ENCODE measurements around the gene NR2E3. TPM values are rescaled to one million over a fixed set of nuclear protein-coding genes. Genes with fewer than 3 reads are reported as not detected.

NR2E3 gene
- total and polyA plus RNA-seq, 2 of the 13 experiments (the other 11 are each of a cell fraction or from before 2014, with no cell fraction given): not detected

GRCh38 chr15:71761649-71762048 is 48.7 kb upstream of the NR2E3 start (continued):
- TF ChIP-seq RERE (CRISPR knock-in tag; IDR thresholded peaks at IDR 0.05; ENCODE audit: low read depth) (no peak), JUN (CRISPR knock-in tag; IDR thresholded peaks at IDR 0.05) (peak; percentile 70), SAP130 (CRISPR knock-in tag; IDR thresholded peaks at IDR 0.05; ENCODE audit: low read depth) (0 out of 2 replicates have a peak, but pooled peaks have one; percentile 9)
- TF ChIP-seq, protein P1, sequence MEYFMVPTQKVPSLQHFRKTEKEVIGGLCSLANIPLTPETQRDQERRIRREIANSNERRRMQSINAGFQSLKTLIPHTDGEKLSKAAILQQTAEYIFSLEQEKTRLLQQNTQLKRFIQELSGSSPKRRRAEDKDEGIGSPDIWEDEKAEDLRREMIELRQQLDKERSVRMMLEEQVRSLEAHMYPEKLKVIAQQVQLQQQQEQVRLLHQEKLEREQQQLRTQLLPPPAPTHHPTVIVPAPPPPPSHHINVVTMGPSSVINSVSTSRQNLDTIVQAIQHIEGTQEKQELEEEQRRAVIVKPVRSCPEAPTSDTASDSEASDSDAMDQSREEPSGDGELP (IDR thresholded peaks at IDR 0.05; ENCODE audit: borderline replicate concordance, low read depth): peak; percentile 88

DNA sequence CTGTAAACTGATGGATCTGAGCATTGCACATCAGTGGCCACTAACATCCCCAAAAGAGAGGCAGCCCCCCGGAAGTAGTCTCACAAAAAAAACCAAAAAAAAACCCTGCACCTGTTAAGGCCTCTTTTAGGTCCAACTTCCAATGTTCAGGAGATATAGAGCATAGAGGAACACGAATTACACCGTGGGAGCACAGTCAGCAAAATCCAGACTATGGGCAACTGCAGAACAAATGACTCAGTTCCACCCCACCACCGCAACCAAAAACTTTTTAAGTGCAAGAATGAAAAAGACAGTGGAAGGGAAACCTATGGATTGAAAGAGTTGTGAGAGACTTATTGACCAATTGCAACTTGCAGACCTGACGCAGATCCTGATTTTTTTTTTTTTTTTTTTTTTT is 42.2 kb upstream of the NR2E3 start:
- H3K4me2 ChIP-seq (ENCODE audit: low read depth, low read length): no peak overlapping the region
- 64% methylated on average over 5 of the region's 5 CpGs for WGBS (ENCODE audit: low lambda C conversion rate)
- no peaks in the 10 kb centered on the region for H3K79me2 ChIP-seq (ENCODE audit: insufficient read depth, low read length)
- no peak overlapping the region for H3K4me3 ChIP-seq (replicated peaks in 1 of 3; ENCODE audit: insufficient read depth in 1 of 3, low read depth in 2 of 3, low read length in 3 of 3)
- TF ChIP-seq MAFK (conservative IDR thresholded peaks at IDR 0.05 in 1 of 2, IDR thresholded peaks at IDR 0.05 in 1 of 2; ENCODE audit: low read length in 2 of 2) (peak; percentile 58 to 71), MAFF (IDR thresholded peaks at IDR 0.05; ENCODE audit: low read depth, low read length) (peak; percentile 52), ZNF124 (CRISPR knock-in tag; IDR thresholded peaks at IDR 0.05) (no peak)
- POLR2A ChIA-PET: no interaction called here
- no peaks in the 10 kb centered on the region for H4K20me1 ChIP-seq (ENCODE audit: insufficient read depth, low read length)
- H2AFZ ChIP-seq (ENCODE audit: low read length): no peak overlapping the region
- FAIRE-seq: no peak
- CTCF ChIA-PET (ENCODE audit: low intra/inter-chr PET ratio, low total read pairs): no interaction called here
- H3K9ac ChIP-seq (ENCODE audit: insufficient read depth, low read depth, low read length): no peak overlapping the region
- H3K27ac ChIP-seq (ENCODE audit: extremely low read length, insufficient read depth, low read length): no peak overlapping the region
- no peaks in the 10 kb centered on the region for H3K9me3 ChIP-seq (ENCODE audit: low read length)
- no TSS peak for BruUV-seq (replicated peaks)
- no peak for ATAC-seq
- H3K4me1 ChIP-seq (ENCODE audit: insufficient read depth, low read length): no peaks in the 10 kb centered on the region
- H3K27me3 ChIP-seq (ENCODE audit: control insufficient read depth in 1 of 2, insufficient read depth in 2 of 2, low read length in 2 of 2): no peaks in the 10 kb centered on the region
- H3K36me3 ChIP-seq (replicated peaks in 1 of 2; ENCODE audit: control insufficient read depth in 1 of 2, insufficient read depth in 2 of 2, low read length in 2 of 2): no peaks in the 10 kb centered on the region
- in situ Hi-C loops (cut with HindIII; ENCODE audit: extremely low pct_ligation_motif_present, low pct_unique_long_range_greater_than_20kb): no loop called here
- no peak for DNase-seq (ENCODE audit: low spot score)
- intact Hi-C loops (cut with micrococcal nuclease; ENCODE audit: unreplicated experiment): no loop called here

Measured in HepG2 (cell line).